H1 (cell line): ENCODE data around the gene SND1. TPM values are rescaled to one million over a fixed set of nuclear protein-coding genes. Genes with fewer than 3 reads are reported as not detected.

ENCODE experiments used
- ATF2 ChIP-seq: IDR thresholded peaks from 2 replicates; pipeline ENCODE4 v1.6.1; 2012; ENCODE audit warnings: low read length, inconsistent platforms
- CBX8 ChIP-seq: fragments of 300-800, 300-1000 bp; sonication (generic); IDR thresholded peaks from 2 replicates; pipeline ENCODE4 v1.7.1; 2016; ENCODE audit warnings: low read depth, low read length, borderline replicate concordance
- CHD7 ChIP-seq: fragments of 300-600 bp; sonication (generic); IDR thresholded peaks from 2 replicates; pipeline ENCODE4 v1.7.1; 2012; ENCODE audit warnings: low read length, moderate library complexity, mild to moderate bottlenecking, inconsistent platforms; ENCODE audit not compliant: insufficient replicate concordance
- CREB1 ChIP-seq: IDR thresholded peaks from 2 replicates; pipeline ENCODE4 v1.6.1; 2012; ENCODE audit warnings: inconsistent platforms
- CTBP2 ChIP-seq: IDR thresholded peaks from 2 replicates; pipeline ENCODE4 v1.7.0; 2011; ENCODE audit warnings: borderline replicate concordance, mild to moderate bottlenecking, moderate library complexity, mixed read lengths, low read length; ENCODE audit not compliant: insufficient read depth, insufficient read length
- HDAC6 ChIP-seq: IDR thresholded peaks from one replicate; pipeline ENCODE4 v1.7.1; 2012; ENCODE audit warnings: low read depth, mild to moderate bottlenecking, inconsistent platforms, low read length, moderate library complexity
- MAFK ChIP-seq: IDR thresholded peaks from 2 replicates; pipeline ENCODE4 v1.6.1; 2012; ENCODE audit warnings: low read depth, mild to moderate bottlenecking, improper control_type of control experiment, low read length
- POLR2AphosphoS5 ChIP-seq: IDR thresholded peaks from 2 replicates; pipeline ENCODE4 v1.6.1; 2011; ENCODE audit warnings: low read depth, low read length
- POU5F1 ChIP-seq: IDR thresholded peaks from 2 replicates; pipeline ENCODE4 v1.6.1; 2011; ENCODE audit warnings: low read depth, mild to moderate bottlenecking, low read length, moderate library complexity
- RBBP5 ChIP-seq: IDR thresholded peaks from 2 replicates; pipeline ENCODE4 v1.7.1; 2012; ENCODE audit warnings: low read depth, mild to moderate bottlenecking, inconsistent platforms, low read length, moderate library complexity, borderline replicate concordance
- SP4 ChIP-seq: IDR thresholded peaks from 2 replicates; pipeline ENCODE4 v1.6.1; 2012; ENCODE audit warnings: low read length, inconsistent platforms
- polyA plus RNA-seq, 7 experiments: library from polyadenylated mRNA; depleted of rRNA in 3 of 7; stranded (reverse) in 5 of 7; unstranded in 2 of 7; fragments of >200 nt in 5 of 7; fragments of 200-250 nt in 2 of 7; gene quantifications; 1 replicate in 5 of 7; 2 replicates in 1 of 7; 4 replicates in 1 of 7; pipeline versions ENCODE4 v1.2.1 to v1.2.3, GENCODE V29; 2011 to 2013; ENCODE audit warnings: missing spikeins in 2 of 7, mixed read lengths in 2 of 7
- total RNA-seq: library from RNA; stranded (reverse); fragmentation: NEBNext Ultra II Directional; extraction: Animal tissue kit (Norgen Biotek cat#: 25700); gene quantifications from 2 replicates; pipeline ENCODE4 v1.2.1, GENCODE V29; 2021

SND1 gene
- total and polyA plus RNA-seq, 2 of the 8 experiments (the other 6 are each of a cell fraction or from before 2014, with no cell fraction given), result 122 to 290 TPM

GRCh38 chr7:127873151-127873550 lies 221.2 kb downstream of the SND1 start (continued):
- TF ChIP-seq CHD7 (no peak), ATF2 (no peak), MAFK (no peak), SP4 (no peak), POLR2AphosphoS5 (no peak), HDAC6 (no peak), CREB1 (no peak), RBBP5 (no peak), CBX8 (no peak), POU5F1 (no peak), CTBP2 (no peak)
